K562 (cell line): ENCODE results near the gene PRR35. TPM values are rescaled to one million over a fixed set of nuclear protein-coding genes. Genes with fewer than 3 reads are reported as not detected.

Experiments used
- CBX5 ChIP-seq: IDR thresholded peaks from 2 replicates; pipeline ENCODE4 v1.6.1; 2014; ENCODE audit warnings: low read depth, borderline replicate concordance
- CTCFL ChIP-seq: IDR thresholded peaks from 2 replicates; pipeline ENCODE4 v1.6.1; 2011; ENCODE audit warnings: borderline replicate concordance, low read depth, mild to moderate bottlenecking, moderate library complexity, low read length; ENCODE audit not compliant: insufficient read depth, poor library complexity, severe bottlenecking
- E2F6 ChIP-seq, 2 experiments: IDR thresholded peaks; 2 replicates each; pipeline ENCODE4 v1.6.1; 2011; ENCODE audit warnings: borderline replicate concordance in 1 of 2, control low read depth in 1 of 2, low read depth in 1 of 2, low read length in 1 of 2, mild to moderate bottlenecking in 1 of 2, mixed read lengths in 1 of 2, moderate library complexity in 1 of 2; ENCODE audit not compliant: insufficient read depth in 1 of 2, insufficient read length in 1 of 2, poor library complexity in 1 of 2, severe bottlenecking in 1 of 2; ENCODE audit errors: extremely low read depth in 1 of 2
- EP400 ChIP-seq: fragments of 450-650 bp; IDR thresholded peaks from 2 replicates; pipeline ENCODE4 v1.6.1; 2017; ENCODE audit warnings: antibody characterized with exemption, mild to moderate bottlenecking, moderate library complexity
- HDAC2 ChIP-seq: fragments of 450-650 bp; IDR thresholded peaks from 2 replicates; pipeline ENCODE4 v1.6.1; 2016; ENCODE audit warnings: mild to moderate bottlenecking
- HINFP ChIP-seq: fragments of 450-650 bp; conservative IDR thresholded peaks from 2 replicates; pipeline ENCODE4 v1.6.1; 2016; ENCODE audit warnings: missing genetic modification characterization, low read depth, mild to moderate bottlenecking, control low read depth, missing compliant biosample characterization
- MBD2 ChIP-seq: sonication (generic); IDR thresholded peaks from 2 replicates; pipeline ENCODE4 v1.6.1; 2016; ENCODE audit warnings: low read depth, borderline replicate concordance
- MCM7 ChIP-seq, 2 experiments: fragments of 450-650 bp; IDR thresholded peaks; 2 replicates each; pipeline ENCODE4 v1.6.1; 2016 to 2018
- MTA1 ChIP-seq: fragments of 450-650 bp; IDR thresholded peaks from 2 replicates; pipeline ENCODE4 v1.6.1; 2017; ENCODE audit warnings: borderline replicate concordance
- NFYB ChIP-seq: IDR thresholded peaks from 2 replicates; pipeline ENCODE4 v1.6.1; 2011; ENCODE audit warnings: mild to moderate bottlenecking, moderate library complexity; ENCODE audit not compliant: insufficient read length; ENCODE audit errors: extremely low read depth
- RBM34 ChIP-seq: fragments of 200-400 bp; formaldehyde crosslinking; IDR thresholded peaks from 2 replicates; pipeline ENCODE4 v1.6.1; 2018; ENCODE audit warnings: low read length, borderline replicate concordance; ENCODE audit not compliant: insufficient read depth
- STAT5A ChIP-seq: IDR thresholded peaks from 2 replicates; pipeline ENCODE4 v1.6.1; 2012; ENCODE audit warnings: low read length, inconsistent platforms, borderline replicate concordance
- THAP7 ChIP-seq: fragments of 250-450 bp; sonication (Bioruptor Pico); IDR thresholded peaks from 2 replicates; pipeline ENCODE4 v1.5.0; 2021
- ZNF124 ChIP-seq: sonication (generic); formaldehyde crosslinking; IDR thresholded peaks from 2 replicates; pipeline ENCODE4 v1.8.1; 2022; ENCODE audit warnings: missing genetic modification reagents
- ZNF263 ChIP-seq: sonication (generic); formaldehyde crosslinking; IDR thresholded peaks from 2 replicates; pipeline ENCODE4 v1.8.0; 2022; ENCODE audit warnings: mild to moderate bottlenecking, missing genetic modification reagents, borderline replicate concordance
- ZNF644 ChIP-seq: fragments of 200-800 bp; sonication (Bioruptor generic); IDR thresholded peaks from 2 replicates; pipeline ENCODE4 v1.6.1; 2016; ENCODE audit warnings: low read depth, missing genetic modification characterization, missing compliant biosample characterization
- ZSCAN29 ChIP-seq: fragments of 450-650 bp; IDR thresholded peaks from 2 replicates; pipeline ENCODE4 v1.6.1; 2017
- ZZZ3 ChIP-seq: fragments of 450-650 bp; IDR thresholded peaks from 2 replicates; pipeline ENCODE4 v1.6.1; 2016; ENCODE audit warnings: antibody characterized with exemption, mild to moderate bottlenecking, moderate library complexity
- polyA plus RNA-seq, 8 experiments: library from polyadenylated mRNA; depleted of rRNA in 4 of 8; stranded (reverse) in 5 of 8; unstranded in 3 of 8; fragments of >200 nt; fragmentation: Nextera tagmentation in 2 of 8; fragmentation: Illumina TruSeq in 1 of 8; extraction: Ambion mirVana in 2 of 8; extraction: Trizol in 1 of 8; gene quantifications; 2 replicates each; pipeline versions ENCODE4 v1.2.1 to v1.2.3, GENCODE V29; 2011 to 2014; ENCODE audit warnings: inconsistent platforms in 1 of 8, missing spikeins in 1 of 8
- total RNA-seq, 7 experiments: library from RNA; depleted of rRNA in 6 of 7; stranded (reverse); fragments of >200 nt in 6 of 7; fragmentation: Illumina TruSeq in 2 of 7; extraction: Trizol in 2 of 7; gene quantifications; 2 replicates each; pipeline versions ENCODE4 v1.2.1 to v1.2.3, GENCODE V29; 2011 to 2021; ENCODE audit warnings: low replicate concordance in 1 of 7
- TF ChIP-seq, protein P1 (sequence below): sonication (generic); formaldehyde crosslinking; IDR thresholded peaks from 2 replicates; pipeline ENCODE4 v1.8.1; 2023; ENCODE audit warnings: mild to moderate bottlenecking, missing genetic modification reagents
- TF ChIP-seq, protein P2 (sequence below): fragments of 250-450 bp; sonication (Bioruptor Pico); IDR thresholded peaks from 2 replicates; pipeline ENCODE4 v1.5.1; 2021; ENCODE audit warnings: mild to moderate bottlenecking

Gene PRR35
- total and polyA plus RNA-seq, 9 of the 15 experiments (the other 6 are each of a cell fraction or from before 2014, with no cell fraction given), result 0.17 to 0.45 (median 0.21) TPM; not detected in 5

DNA sequence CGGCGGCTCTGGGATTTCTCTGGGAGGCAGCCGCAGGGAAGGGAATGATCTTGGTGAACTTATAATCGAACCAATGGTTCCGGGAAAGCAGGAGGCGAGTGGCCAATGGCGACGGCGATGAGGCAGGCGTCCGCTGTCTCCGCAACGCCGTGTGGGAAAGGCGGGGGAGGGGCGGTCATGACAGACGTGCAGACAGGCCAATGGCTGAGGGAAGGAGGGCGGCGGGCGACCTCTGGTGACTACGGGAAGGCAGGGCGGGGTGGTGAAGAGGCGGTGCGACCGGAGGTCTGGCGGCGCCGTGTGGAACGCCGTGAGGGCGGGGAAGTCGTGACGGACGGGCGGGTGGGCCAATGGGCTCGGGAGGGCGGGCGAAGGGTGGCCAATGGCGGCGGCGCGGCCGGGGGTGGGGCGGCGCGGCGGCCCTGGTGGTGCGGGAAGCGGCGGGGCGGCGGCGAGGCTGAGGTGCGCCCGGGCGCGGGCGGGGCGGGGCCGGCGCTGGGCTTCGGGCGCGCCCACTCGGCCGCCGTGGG, 29.5 kb downstream of the PRR35 start, which contains the start of gene RAB40C (continued):
- TF ChIP-seq RBM34 (no peak), NFYB (peak; percentile 92), E2F6 (IDR thresholded peaks at IDR 0.05; ENCODE audit: borderline replicate concordance in 1 of 2, extremely low read depth in 1 of 2, insufficient read depth in 1 of 2, insufficient read length in 1 of 2, low read depth in 1 of 2, low read length in 1 of 2, poor library complexity in 1 of 2, severe bottlenecking in 1 of 2) (no peak), CTCFL (no peak), THAP7 (CRISPR knock-in tag) (no peak), ZNF644 (tag) (no peak), STAT5A (no peak), ZSCAN29 (no peak), MBD2 (peak; percentile 93), CBX5 (no peak), ZNF124 (CRISPR knock-in tag) (no peak), MCM7 (IDR thresholded peaks at IDR 0.05) (no peak), HDAC2 (no peak), ZNF263 (CRISPR knock-in tag) (no peak), ZZZ3 (no peak), MTA1 (no peak), EP400 (peak; percentile 75; the same call in 1 of the 2 replicates), HINFP (tag) (no peak)
- TF ChIP-seq, protein P1, sequence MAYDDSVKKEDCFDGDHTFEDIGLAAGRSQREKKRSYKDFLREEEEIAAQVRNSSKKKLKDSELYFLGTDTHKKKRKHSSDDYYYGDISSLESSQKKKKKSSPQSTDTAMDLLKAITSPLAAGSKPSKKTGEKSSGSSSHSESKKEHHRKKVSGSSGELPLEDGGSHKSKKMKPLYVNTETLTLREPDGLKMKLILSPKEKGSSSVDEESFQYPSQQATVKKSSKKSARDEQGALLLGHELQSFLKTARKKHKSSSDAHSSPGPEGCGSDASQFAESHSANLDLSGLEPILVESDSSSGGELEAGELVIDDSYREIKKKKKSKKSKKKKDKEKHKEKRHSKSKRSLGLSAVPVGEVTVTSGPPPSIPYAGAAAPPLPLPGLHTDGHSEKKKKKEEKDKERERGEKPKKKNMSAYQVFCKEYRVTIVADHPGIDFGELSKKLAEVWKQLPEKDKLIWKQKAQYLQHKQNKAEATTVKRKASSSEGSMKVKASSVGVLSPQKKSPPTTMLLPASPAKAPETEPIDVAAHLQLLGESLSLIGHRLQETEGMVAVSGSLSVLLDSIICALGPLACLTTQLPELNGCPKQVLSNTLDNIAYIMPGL, result no peak
- TF ChIP-seq, protein P2, sequence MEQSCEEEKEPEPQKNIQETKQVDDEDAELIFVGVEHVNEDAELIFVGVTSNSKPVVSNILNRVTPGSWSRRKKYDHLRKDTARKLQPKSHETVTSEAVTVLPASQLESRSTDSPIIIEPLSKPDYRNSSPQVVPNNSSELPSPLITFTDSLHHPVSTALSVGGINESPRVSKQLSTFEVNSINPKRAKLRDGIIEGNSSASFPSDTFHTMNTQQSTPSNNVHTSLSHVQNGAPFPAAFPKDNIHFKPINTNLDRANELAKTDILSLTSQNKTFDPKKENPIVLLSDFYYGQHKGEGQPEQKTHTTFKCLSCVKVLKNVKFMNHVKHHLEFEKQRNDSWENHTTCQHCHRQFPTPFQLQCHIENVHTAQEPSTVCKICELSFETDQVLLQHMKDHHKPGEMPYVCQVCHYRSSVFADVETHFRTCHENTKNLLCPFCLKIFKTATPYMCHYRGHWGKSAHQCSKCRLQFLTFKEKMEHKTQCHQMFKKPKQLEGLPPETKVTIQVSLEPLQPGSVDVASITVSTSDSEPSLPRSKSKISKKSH, result no peak
